ENCODE results near the gene HCRTR1. TPM values are rescaled to one million over a fixed set of nuclear protein-coding genes. Genes with fewer than 3 reads are reported as not detected.

Gene HCRTR1
- total and polyA plus RNA-seq, 2 donors (not counting 1 experiment from before 2014, with no cell fraction given): 0.22 TPM; not detected in 1

DNA sequence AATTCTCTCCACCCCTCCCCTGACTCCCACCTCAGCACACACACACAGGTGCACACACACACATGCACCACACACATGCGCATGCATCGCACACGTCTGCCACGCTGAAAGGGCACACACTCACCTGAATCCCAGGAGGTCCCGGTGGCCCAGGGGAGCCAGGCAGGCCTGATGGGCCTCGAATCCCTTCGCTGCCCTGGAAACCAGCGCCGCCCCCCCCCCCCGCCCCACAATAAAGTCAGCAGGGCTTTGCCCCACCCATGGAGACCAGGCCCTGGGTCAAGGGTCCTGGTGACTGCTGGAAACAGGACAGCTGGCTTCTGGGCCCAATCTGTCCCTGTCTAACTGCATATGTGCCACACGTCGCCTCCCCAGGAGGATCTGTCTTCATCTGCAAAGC lies 45.0 kb downstream of the HCRTR1 start:
- H3K36me3 ChIP-seq (replicated peaks in 1 of 2; ENCODE audit: control extremely low read depth in 1 of 2, control insufficient read depth in 1 of 2, extremely low read depth in 1 of 2, insufficient read depth in 2 of 2, low read length in 1 of 2): no peaks in the 10 kb centered on the region
- H3K27ac Mint-ChIP-seq: no peak overlapping the region
- H3K4me3 Mint-ChIP-seq: no peak overlapping the region
- ChIA-PET POLR2A (no interaction called here), CTCF (interaction anchor here (0.5 to 10.8 kb wide), 8 partner anchors 12 to 832 kb away, joined by 3 to 184 read pairs (median 5); no protein-coding TSS in a partner anchor)
- no peak overlapping the region for H2AFZ ChIP-seq (ENCODE audit: insufficient read depth, low read depth, low read length, poor library complexity, severe bottlenecking)
- H4K20me1 ChIP-seq (ENCODE audit: control insufficient read depth, insufficient read depth, low read length, poor library complexity, severe bottlenecking): no peaks in the 10 kb centered on the region
- H3K27ac ChIP-seq (ENCODE audit: low read length in 2 of 2): no peak overlapping the region
- DNase-seq (no peak), ATAC-seq (ENCODE audit: low read depth) (no peak)
- H3K27me3 ChIP-seq (replicated peaks in 1 of 4; ENCODE audit: control extremely low read depth in 1 of 4, control insufficient read depth in 3 of 4, insufficient read depth in 4 of 4, low read length in 3 of 4): peaks cover 0 to 6% (median 0%) of the 10 kb centered on the region in 4 experiments
- no peaks in the 10 kb centered on the region for H3K79me2 ChIP-seq (ENCODE audit: control insufficient read depth, insufficient read depth, low read length)
- 88% methylated on average over 8 of the region's 12 CpGs for whole genome bisulfite sequencing (ENCODE audit: insufficient coverage)
- no peaks in the 10 kb centered on the region for H3K4me1 Mint-ChIP-seq
- H3K9ac ChIP-seq (ENCODE audit: low read length): no peak overlapping the region
- H3K27me3 Mint-ChIP-seq: peaks cover 9% of the 10 kb centered on the region
- H3K4me2 ChIP-seq (replicated peaks; ENCODE audit: low read depth, low read length, poor library complexity, severe bottlenecking): no peak overlapping the region
- no peaks in the 10 kb centered on the region for H3K9me3 ChIP-seq (ENCODE audit: control extremely low read depth in 1 of 3, control insufficient read depth in 2 of 3, insufficient read depth in 1 of 3, low read length in 2 of 3)
- H3K4me1 ChIP-seq (ENCODE audit: control insufficient read depth in 2 of 2, insufficient read depth in 2 of 2, low read length in 2 of 2): no peaks in the 10 kb centered on the region
- no peak overlapping the region for H3K4me3 ChIP-seq (ENCODE audit: control extremely low read depth in 1 of 5, extremely low read depth in 1 of 5, insufficient read depth in 1 of 5, low read depth in 2 of 5, low read length in 4 of 5)
- H3K9me3 Mint-ChIP-seq (ENCODE audit: insufficient read depth): no peaks in the 10 kb centered on the region
- no peak for TF ChIP-seq CTCF (IDR thresholded peaks at IDR 0.05)
- no peak for TF ChIP-seq EZH2 (IDR thresholded peaks at IDR 0.05; ENCODE audit: borderline replicate concordance, insufficient read depth, low read depth, low read length, poor library complexity, severe bottlenecking)
- intact Hi-C loops (cut with micrococcal nuclease): loop anchor here (2.0 kb wide), 1 partner anchor 400 kb away; no protein-coding TSS in a partner anchor

DNA sequence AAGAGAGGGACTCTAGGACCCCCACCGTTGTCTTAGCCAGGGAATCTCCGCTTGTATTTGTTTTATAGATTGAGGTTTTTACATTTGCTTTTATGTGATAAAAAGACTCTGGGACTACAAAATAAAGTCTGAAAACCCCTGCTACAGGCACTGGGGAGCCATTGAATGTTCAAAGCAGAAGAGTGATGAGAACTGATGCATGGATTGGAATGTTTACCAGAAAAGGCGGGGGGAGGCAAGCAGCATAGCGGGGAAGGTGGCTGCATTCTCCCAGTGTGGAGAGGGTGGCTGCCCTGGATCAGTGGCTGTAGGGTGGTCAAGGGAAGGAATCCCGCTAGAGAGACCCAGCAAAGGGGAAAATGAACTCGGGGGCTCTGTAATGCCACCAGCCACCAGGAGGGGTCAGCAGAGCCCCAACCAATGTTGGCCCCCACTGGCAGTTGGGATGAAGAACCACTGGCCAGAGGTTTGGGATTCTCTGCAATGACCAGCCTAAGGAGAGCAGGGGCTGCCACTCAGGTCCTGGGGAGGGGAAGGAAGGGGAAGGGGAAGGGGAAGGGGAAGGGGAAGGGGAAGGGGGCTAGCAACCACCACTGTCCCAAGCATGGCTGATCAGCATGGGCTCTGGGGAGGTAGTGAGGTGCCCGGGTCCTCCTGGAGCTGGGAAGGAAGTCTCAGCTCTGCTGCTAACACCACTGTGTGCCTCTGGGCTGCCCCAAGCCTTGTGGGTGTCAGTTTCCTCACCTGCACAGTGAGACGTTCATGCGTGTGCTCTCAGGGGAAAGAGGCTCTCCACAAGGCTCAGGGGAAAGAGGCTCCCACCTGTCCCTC lies 46.3 kb downstream of the HCRTR1 start:
- H3K4me1 ChIP-seq (ENCODE audit: control insufficient read depth in 2 of 2, insufficient read depth in 2 of 2, low read length in 2 of 2): no peaks in the 10 kb centered on the region
- Mint-ChIP-seq H3K4me3 (no peak overlapping the region), H3K27me3 (peaks cover 5% of the 10 kb centered on the region), H3K4me1 (no peaks in the 10 kb centered on the region), H3K9me3 (ENCODE audit: insufficient read depth) (no peaks in the 10 kb centered on the region), H3K27ac (no peak overlapping the region)
- no peaks in the 10 kb centered on the region for H3K9me3 ChIP-seq (ENCODE audit: control extremely low read depth in 1 of 3, control insufficient read depth in 2 of 3, insufficient read depth in 1 of 3, low read length in 2 of 3)
- DNase-seq (peak; percentile 73), ATAC-seq (ENCODE audit: low read depth) (peak; percentile 85)
- no peak overlapping the region for H3K4me3 ChIP-seq (ENCODE audit: control extremely low read depth in 1 of 5, extremely low read depth in 1 of 5, insufficient read depth in 1 of 5, low read depth in 2 of 5, low read length in 4 of 5)
- H2AFZ ChIP-seq (ENCODE audit: insufficient read depth, low read depth, low read length, poor library complexity, severe bottlenecking): no peak overlapping the region
- H3K79me2 ChIP-seq (ENCODE audit: control insufficient read depth, insufficient read depth, low read length): no peaks in the 10 kb centered on the region
- peaks cover 0 to 6% (median 0%) of the 10 kb centered on the region in 4 experiments for H3K27me3 ChIP-seq (replicated peaks in 1 of 4; ENCODE audit: control extremely low read depth in 1 of 4, control insufficient read depth in 3 of 4, insufficient read depth in 4 of 4, low read length in 3 of 4)
- H4K20me1 ChIP-seq (ENCODE audit: control insufficient read depth, insufficient read depth, low read length, poor library complexity, severe bottlenecking): no peaks in the 10 kb centered on the region
- TF ChIP-seq CTCF (IDR thresholded peaks at IDR 0.05) (peak; percentile 86), EZH2 (IDR thresholded peaks at IDR 0.05; ENCODE audit: borderline replicate concordance, insufficient read depth, low read depth, low read length, poor library complexity, severe bottlenecking) (no peak)
- no peak overlapping the region for H3K4me2 ChIP-seq (replicated peaks; ENCODE audit: low read depth, low read length, poor library complexity, severe bottlenecking)
- ChIA-PET POLR2A (interaction anchor here (1.8 kb wide), 1 partner anchor 125 kb away, joined by 7 read pairs; no protein-coding TSS in a partner anchor), CTCF (interaction anchor here (0.9 to 10.8 kb wide), 19 partner anchors 10 to 401 kb away, joined by 3 to 184 read pairs (median 5); partner anchors contain the start of gene PEF1)
- H3K27ac ChIP-seq (ENCODE audit: low read length in 2 of 2): no peak overlapping the region
- no peaks in the 10 kb centered on the region for H3K36me3 ChIP-seq (replicated peaks in 1 of 2; ENCODE audit: control extremely low read depth in 1 of 2, control insufficient read depth in 1 of 2, extremely low read depth in 1 of 2, insufficient read depth in 2 of 2, low read length in 1 of 2)
- WGBS (ENCODE audit: insufficient coverage): 22% methylated on average over 8 of the region's 9 CpGs
- intact Hi-C loops (cut with micrococcal nuclease): loop anchor here (2.0 kb wide), 1 partner anchor 399 kb away; no protein-coding TSS in a partner anchor
- no peak overlapping the region for H3K9ac ChIP-seq (ENCODE audit: low read length)

Measured in B cell (primary cell).